Trophoblast cell (in vitro differentiated cells and primary cell): Measurements from ENCODE around the gene SKP2.

Experiments
- DNase-seq, 2 donors: peaks; one replicate each; pipeline ENCODE4 v3.0.0-alpha.2; 2016
- H2AFZ ChIP-seq: 2 replicates; pipeline ENCODE4 v1.6.1; 2013; ENCODE audit warnings: low read length, moderate library complexity, mild to moderate bottlenecking; ENCODE audit not compliant: insufficient read depth, poor library complexity
- H2AK5ac ChIP-seq: 2 replicates; pipeline ENCODE4 v1.6.1; 2013; ENCODE audit warnings: mild to moderate bottlenecking, low read length
- H2BK120ac ChIP-seq: 2 replicates; pipeline ENCODE4 v1.6.1; 2013; ENCODE audit warnings: low read length, mild to moderate bottlenecking, moderate library complexity; ENCODE audit not compliant: insufficient read depth, poor library complexity
- H2BK12ac ChIP-seq: 2 replicates; pipeline ENCODE4 v1.6.1; 2013; ENCODE audit warnings: mild to moderate bottlenecking, low read length, moderate library complexity
- H2BK5ac ChIP-seq: 2 replicates; pipeline ENCODE4 v1.6.1; 2013; ENCODE audit warnings: low read length, low read depth, moderate library complexity, mild to moderate bottlenecking; ENCODE audit not compliant: poor library complexity
- H3K14ac ChIP-seq: 2 replicates; pipeline ENCODE4 v1.6.1; 2013; ENCODE audit warnings: mild to moderate bottlenecking, low read length
- H3K18ac ChIP-seq: 2 replicates; pipeline ENCODE4 v1.6.1; 2013; ENCODE audit warnings: mild to moderate bottlenecking, low read length
- H3K23ac ChIP-seq: 2 replicates; pipeline ENCODE4 v1.6.1; 2013; ENCODE audit warnings: low read length
- H3K27ac ChIP-seq: 2 replicates; pipeline ENCODE4 v1.5.1; 2013; ENCODE audit warnings: low read depth, mild to moderate bottlenecking, inconsistent platforms, low read length, moderate library complexity
- H3K27me3 ChIP-seq: 2 replicates; pipeline ENCODE4 v1.6.1; 2013; ENCODE audit warnings: inconsistent platforms, mild to moderate bottlenecking, low read length, moderate library complexity; ENCODE audit not compliant: insufficient read depth
- H3K36me3 ChIP-seq, 2 experiments: 1 replicate in 1 of 2; 2 replicates in 1 of 2; pipeline ENCODE4 v1.6.1; 2013; ENCODE audit warnings: low read length in 2 of 2, mild to moderate bottlenecking in 2 of 2, moderate library complexity in 1 of 2; ENCODE audit not compliant: insufficient read depth in 2 of 2, control insufficient read depth in 1 of 2
- H3K4ac ChIP-seq: 2 replicates; pipeline ENCODE4 v1.6.1; 2013; ENCODE audit warnings: low read depth, mild to moderate bottlenecking, low read length, moderate library complexity
- H3K4me1 ChIP-seq, 2 experiments: 1 replicate in 1 of 2; 2 replicates in 1 of 2; pipeline ENCODE4 v1.6.1; 2013; ENCODE audit warnings: low read length in 2 of 2, mild to moderate bottlenecking in 2 of 2, moderate library complexity in 1 of 2; ENCODE audit not compliant: insufficient read depth in 2 of 2, control insufficient read depth in 1 of 2
- H3K4me2 ChIP-seq: 2 replicates; pipeline ENCODE4 v1.6.1; 2013; ENCODE audit warnings: inconsistent platforms, mild to moderate bottlenecking, low read length, moderate library complexity
- H3K4me3 ChIP-seq: 2 replicates; pipeline ENCODE4 v1.5.1; 2013; ENCODE audit warnings: mild to moderate bottlenecking, low read depth, low read length, inconsistent platforms
- H3K79me1 ChIP-seq: one replicate; pipeline ENCODE4 v1.6.1; 2013; ENCODE audit warnings: low read length
- H3K79me2 ChIP-seq: 2 replicates; pipeline ENCODE4 v1.6.1; 2013; ENCODE audit warnings: low read length, mild to moderate bottlenecking; ENCODE audit not compliant: control insufficient read depth, insufficient read depth, poor library complexity
- H3K9ac ChIP-seq: 2 replicates; pipeline ENCODE4 v1.6.1; 2013; ENCODE audit warnings: mild to moderate bottlenecking, low read length
- H3K9me3 ChIP-seq: 2 replicates; pipeline ENCODE4 v1.6.1; 2013; ENCODE audit warnings: low read depth, mild to moderate bottlenecking, control low read depth, inconsistent platforms, low read length; ENCODE audit not compliant: insufficient read depth
- H4K12ac ChIP-seq: 2 replicates; pipeline ENCODE4 v1.6.1; 2013; ENCODE audit warnings: low read depth, mild to moderate bottlenecking, low read length, moderate library complexity
- H4K8ac ChIP-seq: 2 replicates; pipeline ENCODE4 v1.6.1; 2013; ENCODE audit warnings: low read depth, mild to moderate bottlenecking, low read length, moderate library complexity
- H4K91ac ChIP-seq: one replicate; pipeline ENCODE4 v1.6.1; 2013; ENCODE audit warnings: low read depth, mild to moderate bottlenecking, low read length, moderate library complexity
- WGBS: extraction: QIAGEN DNeasy Blood & Tissue Kit; methylation state at CpG from one replicate; pipeline ENCODE4 v1.1.7; 2013; ENCODE audit warnings: missing lambda C conversion rate; ENCODE audit not compliant: insufficient read length, insufficient coverage; ENCODE audit errors: extremely low coverage; 5-methylcytosine and 5-hydroxymethylcytosine counted together

The SKP2 gene

GRCh38 chr5:36202521-36202961 lies 50.6 kb downstream of the SKP2 start:
- Histone ChIP-seq H3K79me1 (no peaks in the 10 kb centered on the region), H3K27me3 (no peaks in the 10 kb centered on the region), H3K36me3 (peaks cover 0 to 2% of the 10 kb centered on the region in 2 experiments), H4K8ac (no peak overlapping the region), H3K79me2 (no peaks in the 10 kb centered on the region), H3K14ac (no peak overlapping the region), H4K91ac (no peak overlapping the region), H4K12ac (no peak overlapping the region), H3K18ac (no peak overlapping the region), H2BK5ac (no peak overlapping the region), H3K9ac (no peak overlapping the region), H3K4me2 (no peak overlapping the region), H3K4me1 (no peaks in the 10 kb centered on the region), H3K4me3 (no peak overlapping the region), H3K23ac (no peak overlapping the region), H2AFZ (no peak overlapping the region), H3K9me3 (no peaks in the 10 kb centered on the region), H3K27ac (no peak overlapping the region), H2AK5ac (no peak overlapping the region), H2BK120ac (no peak overlapping the region), H3K4ac (no peak overlapping the region), H2BK12ac (no peak overlapping the region)
- WGBS, result no CpG with 5 or more reads among the region's 3 CpGs
- peak in 1 of 2 donors; percentile 59 for DNase-seq

- WGBS, result no CpG with 5 or more reads among the region's 2 CpGs
- Histone ChIP-seq H3K4ac (no peak overlapping the region), H2AFZ (no peak overlapping the region), H4K8ac (no peak overlapping the region), H2BK120ac (no peak overlapping the region), H3K4me1 (no peaks in the 10 kb centered on the region), H3K27me3 (no peaks in the 10 kb centered on the region), H3K36me3 (peaks cover 0 to 2% of the 10 kb centered on the region in 2 experiments), H2AK5ac (no peak overlapping the region), H4K12ac (no peak overlapping the region), H2BK5ac (no peak overlapping the region), H3K14ac (no peak overlapping the region), H3K23ac (no peak overlapping the region), H3K9me3 (no peaks in the 10 kb centered on the region), H3K18ac (no peak overlapping the region), H4K91ac (no peak overlapping the region), H3K4me3 (no peak overlapping the region), H3K9ac (no peak overlapping the region), H3K79me1 (no peaks in the 10 kb centered on the region), H3K27ac (no peak overlapping the region), H2BK12ac (no peak overlapping the region), H3K79me2 (no peaks in the 10 kb centered on the region), H3K4me2 (no peak overlapping the region)
- no peak for DNase-seq
Observed at GRCh38 chr5:36205329-36205728, 53.4 kb downstream of the SKP2 start.

- Histone ChIP-seq H3K9me3 (no peaks in the 10 kb centered on the region), H3K18ac (no peak overlapping the region), H3K9ac (no peak overlapping the region), H3K79me1 (no peaks in the 10 kb centered on the region), H3K23ac (no peak overlapping the region), H4K8ac (no peak overlapping the region), H3K4me1 (no peaks in the 10 kb centered on the region), H3K27me3 (no peaks in the 10 kb centered on the region), H3K36me3 (peaks cover 0 to 2% of the 10 kb centered on the region in 2 experiments), H4K12ac (no peak overlapping the region), H3K27ac (no peak overlapping the region), H3K79me2 (no peaks in the 10 kb centered on the region), H3K4me2 (no peak overlapping the region), H2AFZ (no peak overlapping the region), H3K4ac (no peak overlapping the region), H4K91ac (no peak overlapping the region), H2BK12ac (no peak overlapping the region), H2BK120ac (no peak overlapping the region), H3K14ac (no peak overlapping the region), H2BK5ac (no peak overlapping the region), H2AK5ac (no peak overlapping the region), H3K4me3 (no peak overlapping the region)
- peak; percentile 17 to 82 for DNase-seq
Observed at GRCh38 chr5:36206913-36207312, 55.0 kb downstream of the SKP2 start.

GRCh38 chr5:36208786-36209185 lies 56.9 kb downstream of the SKP2 start:
- Histone ChIP-seq H3K27me3 (no peaks in the 10 kb centered on the region), H4K91ac (no peak overlapping the region), H3K4me2 (no peak overlapping the region), H3K4me1 (no peaks in the 10 kb centered on the region), H4K8ac (no peak overlapping the region), H3K36me3 (peaks cover 0 to 2% of the 10 kb centered on the region in 2 experiments), H3K27ac (no peak overlapping the region), H4K12ac (no peak overlapping the region), H2AK5ac (no peak overlapping the region), H2BK12ac (no peak overlapping the region), H3K18ac (no peak overlapping the region), H3K14ac (no peak overlapping the region), H3K9ac (no peak overlapping the region), H3K4me3 (no peak overlapping the region), H3K79me1 (no peaks in the 10 kb centered on the region), H3K4ac (no peak overlapping the region), H3K79me2 (no peaks in the 10 kb centered on the region), H3K23ac (no peak overlapping the region), H2BK5ac (no peak overlapping the region), H2AFZ (no peak overlapping the region), H2BK120ac (no peak overlapping the region), H3K9me3 (no peaks in the 10 kb centered on the region)
- no CpG with 5 or more reads among the region's 2 CpGs for WGBS
- DNase-seq, result no peak
